SU-DHL-6 (cell line): ENCODE results near the gene LRCH3.

Source experiments
- H2AFZ ChIP-seq: fragments of 200-600 bp; sonication (generic); 2 replicates; pipeline ENCODE4 v1.6.1; 2014; ENCODE audit warnings: low read depth, mild to moderate bottlenecking, moderate library complexity, mixed read lengths, antibody characterized with exemption, low read length; ENCODE audit not compliant: severe bottlenecking
- H3F3A ChIP-seq: fragments of 200-600 bp; shearing (Covaris generic); 2 replicates; pipeline ENCODE4 v1.6.0; 2016; ENCODE audit warnings: antibody characterized with exemption, mild to moderate bottlenecking; ENCODE audit not compliant: insufficient read depth
- H3K27ac ChIP-seq: fragments of 200-600 bp; sonication (generic); 2 replicates; pipeline ENCODE4 v1.5.1; 2016; ENCODE audit warnings: low read depth, mild to moderate bottlenecking, low read length, moderate library complexity, mixed read lengths
- H3K27me3 ChIP-seq: fragments of 200-600 bp; sonication (generic), shearing (Covaris generic); 2 replicates; pipeline ENCODE4 v1.6.0; 2014; ENCODE audit warnings: mild to moderate bottlenecking, low read length
- H3K36me3 ChIP-seq: fragments of 200-600 bp; sonication (generic); 2 replicates; pipeline ENCODE4 v1.6.1; 2014; ENCODE audit warnings: mild to moderate bottlenecking, low read length, mixed read lengths
- H3K4me2 ChIP-seq: fragments of 300-600, 200-600 bp; shearing (Covaris generic), sonication (generic); 2 replicates; pipeline ENCODE4 v1.6.0; 2014; ENCODE audit warnings: low read length, low read depth, mild to moderate bottlenecking; ENCODE audit not compliant: poor library complexity, severe bottlenecking
- H3K4me3 ChIP-seq: fragments of 200-600 bp; sonication (generic); 2 replicates; pipeline ENCODE4 v1.5.1; 2014; ENCODE audit warnings: antibody characterized with exemption, low read length, mild to moderate bottlenecking, mixed read lengths; ENCODE audit not compliant: insufficient read depth, poor library complexity, severe bottlenecking
- H3K79me2 ChIP-seq: fragments of 200-600 bp; sonication (generic); 2 replicates; pipeline ENCODE4 v1.6.1; 2014; ENCODE audit warnings: mild to moderate bottlenecking, low read length, moderate library complexity; ENCODE audit not compliant: insufficient read depth
- H3K9ac ChIP-seq: fragments of 200-600 bp; sonication (generic); 2 replicates; pipeline ENCODE4 v1.7.0; 2014; ENCODE audit warnings: mild to moderate bottlenecking, low read length
- H3K9me2 ChIP-seq: fragments of 200-600 bp; sonication (generic); replicated peaks from 2 replicates; pipeline ENCODE4 v1.6.1; 2014; ENCODE audit warnings: low read length; ENCODE audit not compliant: insufficient read depth
- H3K9me3 ChIP-seq: fragments of 200-600 bp; sonication (generic); 2 replicates; pipeline ENCODE4 v1.6.1; 2014; ENCODE audit warnings: low read length, mixed read lengths; ENCODE audit not compliant: insufficient read depth
- H4K20me1 ChIP-seq: fragments of 200-600 bp; sonication (generic); 2 replicates; pipeline ENCODE4 v1.6.1; 2014; ENCODE audit warnings: low read depth, mild to moderate bottlenecking, antibody characterized with exemption, low read length, moderate library complexity, mixed read lengths
- EZH2phosphoT487 ChIP-seq: fragments of 200-600 bp; sonication (generic), shearing (Covaris generic); conservative IDR thresholded peaks from 2 replicates; pipeline ENCODE4 v1.6.1; 2018; ENCODE audit warnings: mild to moderate bottlenecking, antibody characterized with exemption, low read length, moderate library complexity, mixed read lengths
- TF ChIP-seq, protein P1 (sequence below): fragments of 200-600 bp; sonication (generic); IDR thresholded peaks from one replicate; pipeline ENCODE4 v1.5.1; 2017; ENCODE audit warnings: antibody characterized with exemption, mild to moderate bottlenecking, low read length, moderate library complexity; ENCODE audit not compliant: insufficient read depth, poor library complexity, severe bottlenecking

Gene LRCH3

DNA sequence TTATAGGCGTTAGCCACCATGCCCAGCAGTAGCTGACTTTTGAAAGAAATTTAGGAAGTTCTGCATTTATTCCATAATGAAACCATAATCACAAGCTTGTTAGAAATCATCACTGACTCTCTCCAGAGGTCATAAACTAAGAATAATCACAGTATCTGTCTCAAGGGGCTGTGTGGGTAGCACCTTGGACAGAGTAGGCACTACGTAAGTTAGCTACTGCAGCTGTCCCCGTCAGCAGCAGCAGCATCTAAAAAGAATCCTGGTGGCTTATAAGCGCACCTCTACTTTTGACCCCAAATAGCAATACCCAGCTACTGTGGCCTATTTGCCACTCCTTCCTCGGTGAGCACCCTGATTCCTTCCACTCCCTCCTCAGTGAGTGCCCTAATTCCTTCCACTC, 101.1 kb downstream of the LRCH3 start:
- Histone ChIP-seq H3K27ac (no peak overlapping the region), H3K79me2 (no peaks in the 10 kb centered on the region), H3K4me2 (no peak overlapping the region), H3K4me3 (no peak overlapping the region), H3K9me2 (no peaks in the 10 kb centered on the region), H2AFZ (no peak overlapping the region), H4K20me1 (no peaks in the 10 kb centered on the region), H3K27me3 (no peaks in the 10 kb centered on the region), H3K9me3 (no peaks in the 10 kb centered on the region), H3K9ac (no peak overlapping the region), H3F3A (no peaks in the 10 kb centered on the region), H3K36me3 (no peaks in the 10 kb centered on the region)
- TF ChIP-seq EZH2phosphoT487, result no peak
- TF ChIP-seq, protein P1, sequence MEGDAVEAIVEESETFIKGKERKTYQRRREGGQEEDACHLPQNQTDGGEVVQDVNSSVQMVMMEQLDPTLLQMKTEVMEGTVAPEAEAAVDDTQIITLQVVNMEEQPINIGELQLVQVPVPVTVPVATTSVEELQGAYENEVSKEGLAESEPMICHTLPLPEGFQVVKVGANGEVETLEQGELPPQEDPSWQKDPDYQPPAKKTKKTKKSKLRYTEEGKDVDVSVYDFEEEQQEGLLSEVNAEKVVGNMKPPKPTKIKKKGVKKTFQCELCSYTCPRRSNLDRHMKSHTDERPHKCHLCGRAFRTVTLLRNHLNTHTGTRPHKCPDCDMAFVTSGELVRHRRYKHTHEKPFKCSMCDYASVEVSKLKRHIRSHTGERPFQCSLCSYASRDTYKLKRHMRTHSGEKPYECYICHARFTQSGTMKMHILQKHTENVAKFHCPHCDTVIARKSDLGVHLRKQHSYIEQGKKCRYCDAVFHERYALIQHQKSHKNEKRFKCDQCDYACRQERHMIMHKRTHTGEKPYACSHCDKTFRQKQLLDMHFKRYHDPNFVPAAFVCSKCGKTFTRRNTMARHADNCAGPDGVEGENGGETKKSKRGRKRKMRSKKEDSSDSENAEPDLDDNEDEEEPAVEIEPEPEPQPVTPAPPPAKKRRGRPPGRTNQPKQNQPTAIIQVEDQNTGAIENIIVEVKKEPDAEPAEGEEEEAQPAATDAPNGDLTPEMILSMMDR, result no peak

DNA sequence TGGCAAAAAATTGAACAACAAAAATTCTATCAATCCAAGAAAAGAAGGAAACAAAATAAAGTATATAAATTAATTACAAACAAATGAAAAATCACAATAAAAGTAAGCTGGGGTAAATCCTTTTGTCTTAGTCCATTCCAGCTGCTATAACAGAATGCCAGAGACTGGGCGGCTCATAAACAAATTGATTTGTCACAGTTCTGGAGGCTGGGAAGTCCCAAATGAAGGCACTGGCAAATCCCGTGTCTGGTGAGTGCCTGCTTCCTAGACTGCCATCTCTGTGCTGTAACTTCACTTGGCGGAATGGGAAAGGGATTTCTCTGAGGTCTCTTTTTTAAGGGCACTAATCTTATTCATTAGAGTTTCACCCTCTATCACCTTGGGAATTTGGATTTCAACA, 105.4 kb downstream of the LRCH3 start:
- H2AFZ ChIP-seq, result no peak overlapping the region
- TF ChIP-seq, protein P1, result no peak
- H3K27me3 ChIP-seq, result no peaks in the 10 kb centered on the region
- no peaks in the 10 kb centered on the region for H3K36me3 ChIP-seq
- no peaks in the 10 kb centered on the region for H3K9me2 ChIP-seq
- no peak overlapping the region for H3K4me3 ChIP-seq
- H4K20me1 ChIP-seq, result no peaks in the 10 kb centered on the region
- no peak overlapping the region for H3K9ac ChIP-seq
- no peaks in the 10 kb centered on the region for H3K79me2 ChIP-seq
- no peak overlapping the region for H3K4me2 ChIP-seq
- no peak overlapping the region for H3K27ac ChIP-seq
- H3F3A ChIP-seq, result no peaks in the 10 kb centered on the region
- H3K9me3 ChIP-seq, result no peaks in the 10 kb centered on the region

GRCh38 chr3:197899833-197900478, 108.9 kb downstream of the LRCH3 start:
- Histone ChIP-seq H3K4me3 (no peak overlapping the region), H2AFZ (no peak overlapping the region), H3K9me2 (no peaks in the 10 kb centered on the region), H3K9ac (no peak overlapping the region), H4K20me1 (no peaks in the 10 kb centered on the region), H3K79me2 (no peaks in the 10 kb centered on the region), H3K9me3 (no peaks in the 10 kb centered on the region), H3K4me2 (no peak overlapping the region), H3K27me3 (no peaks in the 10 kb centered on the region), H3F3A (no peaks in the 10 kb centered on the region), H3K27ac (no peak overlapping the region), H3K36me3 (no peaks in the 10 kb centered on the region)
- TF ChIP-seq, protein P1, result no peak
- TF ChIP-seq EZH2phosphoT487, result no peak
